Measurements from ENCODE around the gene HIVEP1. TPM values are rescaled to one million over a fixed set of nuclear protein-coding genes. Genes with fewer than 3 reads are reported as not detected.

HIVEP1 gene
- total RNA-seq, 1 donor from 2014 or later = 42.5 TPM

- DNase-seq (ENCODE audit: low spot score) = no peak
Observed at GRCh38 chr6:12189150-12189549, 177.0 kb downstream of the HIVEP1 start.

- DNase-seq (ENCODE audit: low spot score) = no peak
Observed at GRCh38 chr6:12189661-12190060, 177.5 kb downstream of the HIVEP1 start.

GRCh38 chr6:12190252-12190651, 178.1 kb downstream of the HIVEP1 start:
- no peak for DNase-seq (ENCODE audit: low spot score)

GRCh38 chr6:12196326-12196936, 184.3 kb downstream of the HIVEP1 start:
- DNase-seq (ENCODE audit: low spot score) = no peak

GRCh38 chr6:12198851-12199250, 186.7 kb downstream of the HIVEP1 start:
- DNase-seq (ENCODE audit: low spot score) = no peak

- DNase-seq (ENCODE audit: low spot score) = no peak
Observed at GRCh38 chr6:12200015-12200564, 188.0 kb downstream of the HIVEP1 start.

GRCh38 chr6:12200761-12201160, 188.6 kb downstream of the HIVEP1 start:
- DNase-seq (ENCODE audit: low spot score) = no peak

GRCh38 chr6:12203001-12203400, 190.9 kb downstream of the HIVEP1 start:
- no peak for DNase-seq (ENCODE audit: low spot score)

- DNase-seq (ENCODE audit: low spot score) = no peak
Observed at GRCh38 chr6:12208190-12208589, 196.1 kb downstream of the HIVEP1 start.

GRCh38 chr6:12208673-12209072, 196.6 kb downstream of the HIVEP1 start:
- no peak for DNase-seq (ENCODE audit: low spot score)

Other genes starting within 250 kb of the HIVEP1 start
- gene ADTRP, start 233.5 kb upstream of the HIVEP1 start, total RNA-seq = 42.4 TPM

All from ureter (tissue), 1 donor.